Left cardiac atrium (tissue), 4 donors: ENCODE data around the gene CLRN3. TPM values are rescaled to one million over a fixed set of nuclear protein-coding genes. Genes with fewer than 3 reads are reported as not detected.

Experiments
- ATAC-seq, 2 donors: fragments of 200-7000 bp; cut with Tn5 transposase; one replicate each; pipeline ENCODE4 v1.9.1; 2020; ENCODE audit warnings: mild to moderate bottlenecking in 2 of 2, moderate library complexity in 2 of 2
- DNase-seq: peaks from one replicate; pipeline ENCODE4 v3.0.0-alpha.2; 2020
- intact Hi-C, 2 donors: fragments of 100-400 bp; cut with DNase I; formaldehyde crosslinking; loops; one replicate each; pipeline versions ENCODE4 v1.14.1 to v1.15.1; 2022 to 2023
- total RNA-seq, 2 donors: library from RNA; stranded (reverse); fragmentation: NEBNext Ultra II Directional; extraction: Animal tissue kit (Norgen Biotek cat#: 25700); gene quantifications; one replicate each; pipeline ENCODE4 v1.2.1, GENCODE V29; 2021
- donor health status: DM: no; HTN: yes; CAD: no.
- donor health status: DM: no; HTN: yes; CAD: no; lungs with severe emphysema.
- donor health status: DM: yes; HTN: yes; CAD: no.
- donor health status: Dilated cardiomyopathy.

Gene CLRN3
- total RNA-seq, 2 donors from 2014 or later = not detected

DNA sequence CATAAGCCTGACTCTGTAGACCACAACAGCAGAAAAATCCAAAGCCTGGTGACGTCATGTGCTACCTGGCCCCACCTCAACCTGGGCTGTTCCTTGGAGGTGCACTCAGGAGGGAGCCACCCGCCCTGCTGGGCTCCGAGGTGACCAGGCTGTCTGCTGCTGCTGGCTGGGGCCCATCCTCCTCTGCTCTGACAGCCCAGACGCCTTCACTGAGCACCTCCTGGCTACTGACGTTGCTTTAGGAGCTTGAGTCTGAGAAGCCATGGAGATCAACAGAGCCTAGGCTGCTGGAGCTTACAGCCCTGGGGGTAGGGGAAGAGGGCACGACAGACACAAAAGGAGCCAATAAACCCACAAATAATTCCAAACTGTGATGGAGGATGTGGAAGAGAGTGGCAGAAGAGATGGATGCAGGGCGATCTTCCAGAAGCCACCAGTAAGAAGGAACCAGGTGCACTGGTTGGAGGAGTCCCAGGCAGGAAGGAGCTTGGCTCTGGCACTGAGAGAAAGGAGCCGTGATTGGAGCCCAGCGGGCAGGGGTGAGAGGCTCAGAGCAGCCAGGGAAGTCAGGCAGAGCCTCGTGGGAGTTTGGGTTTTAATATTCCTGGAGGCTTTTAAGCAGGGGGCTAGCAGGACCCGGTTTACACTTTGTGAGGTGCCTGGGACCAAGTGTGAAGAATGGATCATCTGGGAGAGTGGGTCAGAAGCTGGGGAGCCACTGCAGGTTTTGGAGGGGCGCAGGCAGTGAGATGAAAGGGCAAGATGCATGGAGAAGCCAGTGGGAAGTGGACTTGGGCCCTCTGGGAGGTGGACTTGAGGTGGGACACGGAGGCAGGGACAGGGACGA lies 12.5 kb upstream of the CLRN3 start:
- DNase-seq (no peak), ATAC-seq (no peak)
- intact Hi-C loops = loop anchor here in 1 of 2 donors (5.0 kb wide), 1 partner anchor 162 kb away; no protein-coding TSS in a partner anchor

GRCh38 chr10:127904311-127905000 lies 11.7 kb upstream of the CLRN3 start:
- intact Hi-C loops = no loop called here
- no peak for DNase-seq
- ATAC-seq = no peak

DNA sequence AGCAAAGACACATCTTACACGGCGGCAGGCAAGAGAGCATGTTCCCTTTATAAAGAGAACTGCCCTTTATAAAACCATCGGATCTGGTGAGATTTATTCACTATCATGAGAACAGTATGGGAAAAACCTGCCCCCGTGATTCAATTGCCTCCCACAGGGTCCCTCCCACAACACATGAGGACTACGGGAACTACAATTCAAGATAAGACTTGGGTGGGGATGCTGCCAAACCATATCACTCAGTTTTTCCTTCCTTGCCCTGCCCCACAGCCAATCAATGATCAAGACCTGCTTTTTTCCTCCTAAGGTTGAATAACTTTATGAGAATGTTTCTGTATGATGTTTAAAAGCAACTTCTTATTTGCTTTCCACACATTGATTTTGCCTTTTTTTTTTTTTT lies 11.0 kb upstream of the CLRN3 start:
- ATAC-seq (no peak), DNase-seq (no peak)
- intact Hi-C loops = no loop called here

DNA sequence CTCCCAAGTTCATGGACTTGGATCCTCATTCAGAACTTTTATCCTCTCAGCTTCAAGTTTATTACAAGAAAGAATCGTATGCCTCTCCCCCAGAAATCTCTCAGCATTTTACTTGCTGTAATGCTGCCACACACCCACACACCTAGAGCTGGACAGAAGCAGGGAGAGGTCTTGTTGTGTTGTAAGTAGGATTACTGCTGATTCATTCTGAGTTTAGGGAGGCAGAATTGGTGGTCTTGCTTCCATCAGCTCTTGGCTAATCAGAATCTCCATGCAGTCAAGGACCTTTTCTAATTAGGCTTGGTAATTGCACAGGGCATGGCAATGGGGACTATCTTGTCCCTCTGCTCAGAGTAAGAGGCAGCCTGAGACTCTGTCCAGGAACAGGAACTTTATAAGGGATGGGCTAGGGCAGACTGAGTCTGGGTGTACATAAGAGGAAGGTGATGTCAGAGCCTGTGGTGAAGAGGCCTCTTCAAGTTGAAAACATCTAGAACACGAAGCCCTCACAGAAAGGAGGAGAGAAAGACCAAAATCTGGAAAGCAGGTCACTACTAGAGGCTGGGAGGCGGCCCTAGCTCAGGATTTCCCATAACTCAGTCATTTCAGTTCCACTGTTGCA lies 7.1 kb upstream of the CLRN3 start:
- intact Hi-C loops = no loop called here
- no peak for DNase-seq
- ATAC-seq = peak; percentile 74 to 80

- ATAC-seq (no peak), DNase-seq (no peak)
- intact Hi-C loops = no loop called here
Measured at GRCh38 chr10:127897177-127897576, 4.4 kb upstream of the CLRN3 start.

DNA sequence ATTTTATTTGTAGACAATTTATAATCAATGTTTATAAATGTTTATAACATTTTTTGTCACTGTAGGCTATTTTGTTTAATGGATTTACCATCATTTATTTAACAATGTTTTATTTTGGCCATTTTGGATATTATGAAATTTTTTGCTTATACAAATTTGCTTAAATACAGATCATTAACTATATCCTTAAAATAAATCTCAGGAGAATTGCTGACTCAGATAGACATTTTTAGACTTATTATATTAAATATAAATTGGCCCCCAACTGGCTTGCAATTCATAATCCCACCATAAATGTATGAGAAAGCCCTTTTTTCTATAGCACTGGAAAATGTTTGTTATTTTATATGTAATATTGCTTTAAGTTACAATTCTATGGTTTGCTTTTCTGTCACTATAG lies 3.8 kb upstream of the CLRN3 start:
- ATAC-seq (no peak), DNase-seq (no peak)
- intact Hi-C loops = no loop called here

GRCh38 chr10:127894146-127894545 lies 1.4 kb upstream of the CLRN3 start:
- DNase-seq (no peak), ATAC-seq (no peak)
- intact Hi-C loops = no loop called here

- no peak for ATAC-seq
- no peak for DNase-seq
- intact Hi-C loops = no loop called here
Measured at GRCh38 chr10:127890832-127891334, 1.9 kb downstream of the CLRN3 start.

GRCh38 chr10:127890216-127890615 lies 2.5 kb downstream of the CLRN3 start:
- DNase-seq (no peak), ATAC-seq (no peak)
- intact Hi-C loops = no loop called here

DNA sequence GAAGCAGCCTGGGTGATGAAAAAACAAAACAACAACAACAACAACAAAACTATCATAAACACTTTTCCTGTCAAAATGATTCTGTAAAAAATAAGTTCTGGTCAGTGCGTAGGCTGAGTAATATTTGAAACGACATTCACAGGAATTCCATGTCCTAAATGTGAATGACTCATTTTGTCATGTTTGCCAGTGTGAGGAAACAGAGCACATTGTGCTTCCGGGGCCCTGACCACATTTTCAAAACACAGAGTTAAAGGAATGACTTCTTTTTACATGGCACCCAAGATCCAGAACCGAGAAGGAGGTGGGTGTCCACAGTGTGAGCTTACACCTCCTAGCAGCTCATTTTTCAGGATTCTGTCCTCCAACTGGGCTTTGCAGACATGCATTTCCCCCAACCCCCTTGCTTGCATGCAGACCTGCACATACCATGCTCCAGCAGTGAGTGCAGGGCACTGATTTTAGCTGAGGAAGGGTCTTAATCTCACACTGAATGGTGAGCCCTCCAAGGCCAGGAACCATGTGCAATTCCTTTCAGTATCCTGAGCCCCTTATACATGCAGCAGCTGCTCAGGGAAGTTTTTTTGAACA lies 3.0 kb downstream of the CLRN3 start:
- ATAC-seq (peak in 1 of 2 donors; percentile 38), DNase-seq (no peak)
- intact Hi-C loops = no loop called here

DNA sequence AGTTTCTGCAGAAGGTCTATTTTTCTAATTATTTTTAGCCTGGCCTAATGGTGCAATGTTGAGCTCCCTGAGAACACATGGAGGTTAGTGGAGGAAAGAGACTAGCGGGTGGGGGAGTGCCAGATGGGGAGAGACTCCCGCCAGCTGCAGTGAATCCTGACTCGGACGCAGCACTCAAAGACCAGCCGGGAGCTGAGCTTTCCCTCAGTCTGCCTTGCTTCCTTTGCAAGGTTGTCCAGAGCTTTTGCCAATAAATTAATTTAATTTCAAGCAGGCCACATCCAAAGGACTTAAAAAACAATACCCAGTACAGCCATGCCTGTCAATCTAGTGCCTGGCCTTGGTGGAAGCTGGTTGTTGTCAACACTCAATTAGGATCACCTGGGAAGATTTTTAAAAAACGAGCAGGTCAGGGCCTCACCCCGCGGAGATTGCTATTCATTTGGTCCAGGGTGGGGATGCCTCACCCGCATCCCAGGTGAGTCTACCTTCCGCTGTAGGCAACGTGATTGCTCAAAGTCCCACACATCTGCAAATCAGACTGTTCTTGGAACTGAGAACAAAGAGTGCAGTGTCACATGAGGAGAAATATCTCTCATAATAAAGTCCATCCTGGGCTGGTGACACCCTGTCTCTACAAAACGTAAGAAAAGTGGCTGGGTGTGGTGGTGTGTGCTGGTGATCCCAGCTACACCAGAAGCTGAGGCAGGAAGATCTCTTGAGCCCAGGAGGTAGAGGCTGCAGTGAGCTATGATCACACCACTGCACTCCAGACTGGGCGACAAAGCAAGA lies 4.0 kb downstream of the CLRN3 start:
- DNase-seq (no peak), ATAC-seq (no peak)
- intact Hi-C loops = no loop called here

- intact Hi-C loops = no loop called here
- no peak for ATAC-seq
- DNase-seq = no peak
Measured at GRCh38 chr10:127887541-127888415, 5.0 kb downstream of the CLRN3 start.

GRCh38 chr10:127886371-127887051 lies 6.2 kb downstream of the CLRN3 start:
- intact Hi-C loops = no loop called here
- DNase-seq = no peak
- no peak for ATAC-seq

DNA sequence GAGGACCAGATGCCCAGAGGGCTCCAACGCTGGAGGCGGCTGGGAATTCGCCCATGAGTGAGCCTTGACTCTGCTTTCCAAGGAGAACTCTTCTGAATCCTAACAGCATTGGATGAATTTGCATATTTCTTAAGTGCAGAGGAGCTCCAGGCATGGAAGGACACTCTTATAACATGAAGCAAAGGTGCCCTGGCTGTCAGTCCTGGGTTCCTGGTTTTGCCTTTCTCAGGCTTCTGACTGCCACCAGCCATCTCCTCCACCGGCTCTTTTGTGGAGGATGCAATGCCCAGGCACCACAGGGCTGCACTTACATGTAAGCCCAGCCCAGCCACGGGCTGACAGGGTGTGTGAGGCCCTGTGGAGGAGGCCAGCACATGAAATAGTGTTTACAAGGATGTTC lies 8.2 kb downstream of the CLRN3 start:
- intact Hi-C loops = no loop called here
- ATAC-seq (no peak), DNase-seq (no peak)

DNA sequence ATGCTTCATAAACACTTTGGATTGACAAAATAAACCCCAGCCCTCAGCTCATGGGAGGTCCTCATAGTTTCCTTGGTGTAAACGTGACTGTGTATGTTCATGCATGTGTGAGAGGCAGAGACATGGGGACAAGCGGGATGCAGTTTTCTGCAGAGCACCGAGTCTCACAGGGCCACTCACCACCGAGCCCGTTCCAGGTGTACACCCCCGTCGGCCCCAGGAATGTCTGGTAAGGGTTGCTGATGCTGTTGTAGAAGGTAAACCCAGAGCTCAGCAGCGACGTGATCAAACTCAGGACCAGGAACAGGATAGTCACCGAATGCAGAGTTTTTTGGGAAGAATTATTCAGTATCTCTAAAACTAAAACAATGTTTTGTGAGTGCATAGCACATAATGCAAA lies 9.2 kb downstream of the CLRN3 start:
- ATAC-seq = no peak
- intact Hi-C loops = no loop called here
- no peak for DNase-seq

- DNase-seq (no peak), ATAC-seq (no peak)
- intact Hi-C loops = no loop called here
Measured at GRCh38 chr10:127882801-127883459, 9.8 kb downstream of the CLRN3 start.

- ATAC-seq (no peak), DNase-seq (no peak)
- intact Hi-C loops = no loop called here
Measured at GRCh38 chr10:127882391-127882790, 10.3 kb downstream of the CLRN3 start.
